Thymus (tissue), 11 donors: ENCODE results near the gene GOLIM4. TPM values are rescaled to one million over a fixed set of nuclear protein-coding genes. Genes with fewer than 3 reads are reported as not detected.

Source experiments
- DNase-seq, 9 donors: peaks; one replicate each; pipeline ENCODE4 v3.0.0-alpha.2; 2013; ENCODE audit warnings: low spot score in 9 of 9, low read depth in 6 of 9, missing footprints in 1 of 9
- H3K27ac ChIP-seq, 2 donors: one replicate each; pipeline ENCODE4 v1.5.1; 2013; ENCODE audit warnings: control low read depth in 1 of 2, low read depth in 1 of 2, low read length in 1 of 2, mild to moderate bottlenecking in 1 of 2, moderate library complexity in 1 of 2
- H3K27me3 ChIP-seq, 2 donors: one replicate each; pipeline ENCODE4 v1.5.1; 2013; ENCODE audit warnings: low read length in 1 of 2; ENCODE audit not compliant: control insufficient read depth in 2 of 2, insufficient read depth in 1 of 2
- H3K36me3 ChIP-seq, 2 donors: one replicate each; pipeline ENCODE4 v1.5.1; 2013; ENCODE audit warnings: low read length in 1 of 2, mild to moderate bottlenecking in 1 of 2, moderate library complexity in 1 of 2; ENCODE audit not compliant: control insufficient read depth in 2 of 2, insufficient read depth in 2 of 2
- H3K4me1 ChIP-seq, 2 donors: one replicate each; pipeline ENCODE4 v1.5.1; 2013; ENCODE audit warnings: low read length in 2 of 2; ENCODE audit not compliant: control insufficient read depth in 2 of 2, insufficient read depth in 2 of 2
- H3K4me3 ChIP-seq, 2 donors: one replicate each; pipeline ENCODE4 v1.5.1; 2013; ENCODE audit warnings: low read length in 2 of 2, control low read depth in 1 of 2, mild to moderate bottlenecking in 1 of 2
- H3K9me3 ChIP-seq, 2 donors: one replicate each; pipeline ENCODE4 v1.5.1; 2013; ENCODE audit warnings: low read length in 1 of 2, mild to moderate bottlenecking in 1 of 2; ENCODE audit not compliant: control insufficient read depth in 2 of 2, insufficient read depth in 1 of 2
- WGBS: extraction: QIAGEN DNeasy Blood & Tissue Kit; methylation state at CpG from one replicate; pipeline ENCODE4 v1.1.7; 2013; 5-methylcytosine and 5-hydroxymethylcytosine counted together
- polyA plus RNA-seq: library from polyadenylated mRNA; stranded (reverse); fragments of 200-250 nt; gene quantifications from one replicate; pipeline ENCODE4 v1.2.3, GENCODE V29; 2013
- total RNA-seq: library from RNA; stranded (reverse); fragments of 120-200 nt; gene quantifications from one replicate; pipeline ENCODE4 v1.2.4, GENCODE V29; 2013
- donor health status: healthy.

GOLIM4 gene
- total and polyA plus RNA-seq, 2 donors: 8.4 to 8.8 TPM

DNA sequence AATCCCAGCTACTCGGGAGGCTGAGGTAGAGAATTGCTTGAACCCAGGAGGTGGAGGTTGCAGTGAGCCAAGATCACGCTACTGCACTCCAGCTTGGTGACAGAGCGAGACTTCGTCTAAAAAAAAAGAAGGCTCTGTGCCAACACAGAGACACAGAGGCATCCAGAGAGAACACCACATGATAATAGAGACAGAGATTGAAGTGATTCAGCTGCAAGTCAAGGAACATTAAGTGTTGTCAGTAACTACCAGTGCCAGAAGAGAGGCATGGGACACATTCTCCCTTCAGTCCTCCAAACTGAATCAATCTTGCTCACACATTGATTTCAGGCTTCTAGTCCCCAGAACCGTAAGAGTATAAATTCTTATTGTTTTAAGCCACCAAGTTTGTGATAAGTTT, 97.5 kb downstream of the GOLIM4 start:
- 95% methylated on average over 5 of the region's 5 CpGs for WGBS
- DNase-seq: no peak
- Histone ChIP-seq H3K4me3 (no peak overlapping the region), H3K27ac (no peak overlapping the region), H3K27me3 (no peaks in the 10 kb centered on the region), H3K36me3 (no peaks in the 10 kb centered on the region), H3K4me1 (no peaks in the 10 kb centered on the region), H3K9me3 (no peaks in the 10 kb centered on the region)

DNA sequence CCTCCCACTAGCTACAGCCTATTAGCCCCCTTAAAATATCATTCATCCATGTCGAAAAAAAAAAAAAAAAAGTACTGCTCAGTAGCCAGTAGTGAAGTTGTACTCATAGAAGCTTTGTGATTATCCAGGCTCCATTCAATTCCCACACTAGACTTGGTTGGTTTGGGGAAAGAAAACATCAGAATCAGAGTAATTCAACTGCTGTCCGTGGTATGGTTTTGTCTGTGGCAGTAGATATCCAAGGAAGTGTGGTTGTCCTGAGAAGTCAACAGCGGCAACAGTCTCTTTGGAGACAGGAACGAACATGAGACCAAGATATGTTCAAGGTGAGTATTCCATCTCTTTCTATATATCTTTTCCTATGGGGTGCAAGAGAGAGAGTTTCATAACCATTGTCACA, 99.2 kb downstream of the GOLIM4 start:
- Histone ChIP-seq H3K9me3 (no peaks in the 10 kb centered on the region), H3K4me3 (no peak overlapping the region), H3K27me3 (no peaks in the 10 kb centered on the region), H3K36me3 (no peaks in the 10 kb centered on the region), H3K4me1 (no peaks in the 10 kb centered on the region), H3K27ac (no peak overlapping the region)
- DNase-seq: no peak
- WGBS: 95% methylated on average over 4 of the region's 4 CpGs

DNA sequence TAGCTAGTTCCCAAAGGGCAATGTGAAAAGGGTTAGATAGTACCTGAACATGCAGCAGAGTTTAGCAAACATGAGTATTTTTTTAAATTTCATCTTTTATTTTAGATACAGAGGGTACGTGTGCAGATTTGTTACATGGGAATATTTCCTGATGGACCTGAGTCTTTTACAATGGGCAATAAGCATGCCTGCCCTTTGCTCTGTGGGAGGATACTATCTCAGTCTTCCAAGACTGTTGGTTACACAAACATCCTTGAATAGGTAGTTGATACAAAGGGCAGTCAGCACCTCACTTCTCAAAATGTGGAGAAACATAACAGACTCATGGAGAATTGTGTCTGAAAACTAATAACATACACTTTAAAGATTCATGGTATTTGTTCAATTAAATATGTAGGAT, 103.3 kb downstream of the GOLIM4 start:
- H3K36me3 ChIP-seq: no peaks in the 10 kb centered on the region
- no peak overlapping the region for H3K4me3 ChIP-seq
- no peak overlapping the region for H3K27ac ChIP-seq
- H3K27me3 ChIP-seq: no peaks in the 10 kb centered on the region
- no peaks in the 10 kb centered on the region for H3K9me3 ChIP-seq
- DNase-seq: no peak
- 97% methylated on average over 1 of the region's 1 CpG for WGBS
- no peaks in the 10 kb centered on the region for H3K4me1 ChIP-seq

DNA sequence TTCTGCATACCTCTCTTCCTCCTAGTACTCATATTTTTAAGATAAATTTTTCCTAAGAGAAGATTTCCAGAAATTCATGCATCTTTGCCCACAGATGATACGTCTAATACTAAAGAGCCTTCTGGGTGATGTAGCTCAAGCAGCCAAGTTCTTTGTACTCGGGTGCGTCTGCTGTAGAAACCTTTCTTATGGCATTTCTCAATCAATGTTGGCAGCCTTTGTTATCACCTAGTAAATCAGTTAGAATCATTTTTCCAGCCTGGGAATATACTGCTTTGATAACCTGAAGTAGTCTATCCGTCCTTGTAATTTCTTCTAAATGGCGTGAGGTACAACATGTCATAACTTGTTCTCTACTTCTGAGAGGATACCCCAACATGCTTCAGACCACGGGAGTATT, 104.5 kb downstream of the GOLIM4 start:
- no peak overlapping the region for H3K27ac ChIP-seq
- H3K27me3 ChIP-seq: no peaks in the 10 kb centered on the region
- DNase-seq: no peak
- H3K36me3 ChIP-seq: no peaks in the 10 kb centered on the region
- 98% methylated on average over 6 of the region's 6 CpGs for WGBS
- H3K9me3 ChIP-seq: no peaks in the 10 kb centered on the region
- H3K4me1 ChIP-seq: no peaks in the 10 kb centered on the region
- no peak overlapping the region for H3K4me3 ChIP-seq

DNA sequence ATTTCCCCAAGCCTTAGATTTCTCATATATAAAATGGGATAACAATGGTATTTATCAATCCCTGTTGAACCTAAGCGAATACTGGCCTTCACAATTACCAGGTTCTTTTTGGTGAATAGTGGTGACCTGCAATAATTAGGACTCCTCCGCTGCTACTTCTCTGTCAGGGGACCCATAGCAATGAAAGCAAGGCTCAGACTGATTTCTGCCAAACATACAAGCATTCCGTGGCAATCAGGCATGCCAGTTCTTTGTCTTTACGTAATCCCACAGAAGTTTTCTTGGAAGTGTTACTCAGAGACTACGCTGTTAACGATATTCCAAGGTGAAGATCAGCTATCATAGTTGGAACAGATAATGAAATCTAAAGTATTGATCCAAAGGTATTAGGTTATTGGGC, 105.7 kb downstream of the GOLIM4 start:
- WGBS: 96% methylated on average over 6 of the region's 6 CpGs
- Histone ChIP-seq H3K4me3 (no peak overlapping the region), H3K4me1 (no peaks in the 10 kb centered on the region), H3K27me3 (no peaks in the 10 kb centered on the region), H3K9me3 (no peaks in the 10 kb centered on the region), H3K36me3 (no peaks in the 10 kb centered on the region), H3K27ac (no peak overlapping the region)
- no peak for DNase-seq

DNA sequence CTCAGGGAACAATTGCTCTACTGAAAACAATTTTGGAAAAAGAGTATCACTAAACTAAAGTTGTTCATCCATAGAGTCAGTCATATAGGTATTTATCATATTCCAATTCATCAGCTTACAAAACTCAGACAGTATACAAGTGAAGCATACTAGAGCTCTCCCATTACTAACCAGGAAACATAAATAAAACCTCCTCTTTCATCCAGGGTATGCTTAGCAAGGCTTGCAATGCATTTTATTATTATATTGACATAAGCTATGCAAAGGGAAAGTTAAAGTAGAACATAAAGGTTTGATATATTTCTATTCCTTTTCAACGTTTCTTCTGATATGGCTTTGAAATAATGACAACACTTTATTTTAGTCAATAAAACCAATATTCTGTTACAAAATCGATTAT, 106.7 kb downstream of the GOLIM4 start:
- Histone ChIP-seq H3K36me3 (no peaks in the 10 kb centered on the region), H3K4me1 (no peaks in the 10 kb centered on the region), H3K4me3 (no peak overlapping the region), H3K9me3 (no peaks in the 10 kb centered on the region), H3K27ac (no peak overlapping the region), H3K27me3 (no peaks in the 10 kb centered on the region)
- no peak for DNase-seq
- WGBS: 90% methylated on average over 2 of the region's 2 CpGs

DNA sequence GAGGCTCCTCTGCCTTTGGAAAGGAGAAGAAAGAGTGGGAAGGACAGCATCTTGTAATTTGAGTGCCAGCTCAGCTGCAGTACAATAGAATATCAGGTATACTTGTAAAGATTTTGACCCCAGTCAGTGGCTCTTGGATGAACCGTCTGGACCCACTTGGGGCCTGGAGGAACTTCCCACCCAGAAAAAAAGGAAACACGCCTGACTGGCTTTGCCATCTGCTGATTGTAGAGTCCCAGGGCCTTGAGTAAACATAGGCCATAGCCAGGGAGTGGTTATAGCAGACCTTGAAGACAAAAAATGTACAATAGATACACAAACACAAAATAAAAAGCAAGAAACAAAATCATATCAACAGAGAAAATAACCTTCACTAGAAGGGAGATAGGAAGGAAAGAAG, 112.1 kb downstream of the GOLIM4 start:
- Histone ChIP-seq H3K27me3 (no peaks in the 10 kb centered on the region), H3K9me3 (no peaks in the 10 kb centered on the region), H3K27ac (no peak overlapping the region), H3K4me3 (no peak overlapping the region), H3K4me1 (no peaks in the 10 kb centered on the region), H3K36me3 (no peaks in the 10 kb centered on the region)
- DNase-seq: no peak
- 92% methylated on average over 2 of the region's 2 CpGs for WGBS

DNA sequence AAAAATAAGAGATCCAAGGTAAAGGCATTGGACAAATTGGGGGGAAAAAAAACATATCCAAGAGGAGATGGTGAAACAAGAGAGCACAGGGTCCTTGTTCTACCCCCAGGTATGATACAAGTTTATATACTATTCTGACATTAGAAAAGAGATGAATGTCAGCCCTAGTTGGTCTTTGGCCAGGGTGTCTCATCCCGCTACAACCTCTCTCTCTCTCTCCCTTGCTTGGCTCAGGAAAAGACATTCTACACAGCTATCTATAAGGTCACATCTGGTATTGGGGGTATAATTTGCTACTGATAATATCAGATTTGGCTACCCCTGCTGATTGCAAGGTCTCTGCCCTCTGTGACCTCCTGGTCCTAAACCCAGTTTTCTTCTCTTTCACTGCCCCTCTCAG, 117.2 kb downstream of the GOLIM4 start:
- Histone ChIP-seq H3K36me3 (no peaks in the 10 kb centered on the region), H3K27ac (no peak overlapping the region), H3K4me3 (no peak overlapping the region), H3K4me1 (no peaks in the 10 kb centered on the region), H3K9me3 (no peaks in the 10 kb centered on the region), H3K27me3 (no peaks in the 10 kb centered on the region)
- WGBS: 98% methylated on average over 1 of the region's 1 CpG
- DNase-seq: no peak

DNA sequence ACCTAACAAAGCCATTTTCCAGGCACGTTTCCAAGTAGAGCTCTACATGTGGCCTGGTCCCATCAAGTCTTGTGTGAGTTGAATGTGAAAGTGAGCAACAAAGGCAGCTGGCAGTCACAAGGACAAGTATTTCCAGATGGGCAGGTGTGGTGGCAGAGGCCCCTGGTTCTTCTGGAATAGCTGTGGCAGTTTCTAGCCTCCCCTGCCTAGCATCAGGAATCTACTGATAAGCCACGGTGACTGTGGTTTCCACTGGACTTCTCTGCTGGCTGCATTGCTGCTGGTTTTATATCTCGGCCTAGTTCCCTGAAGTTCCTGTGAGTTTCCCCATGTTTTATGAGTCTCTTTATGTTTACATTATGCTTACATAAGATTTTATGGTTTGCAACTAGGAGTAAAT, 117.7 kb downstream of the GOLIM4 start:
- H3K4me1 ChIP-seq: no peaks in the 10 kb centered on the region
- H3K27me3 ChIP-seq: no peaks in the 10 kb centered on the region
- H3K27ac ChIP-seq: no peak overlapping the region
- no peak overlapping the region for H3K4me3 ChIP-seq
- H3K9me3 ChIP-seq: no peaks in the 10 kb centered on the region
- H3K36me3 ChIP-seq: no peaks in the 10 kb centered on the region
- 81% methylated on average over 3 of the region's 3 CpGs for WGBS
- no peak for DNase-seq
